ENCODE data around the gene CDH20. TPM values are rescaled to one million over a fixed set of nuclear protein-coding genes. Genes with fewer than 3 reads are reported as not detected.

The CDH20 gene
- total and polyA plus RNA-seq, 8 donors, result 0.17 to 0.48 (median 0.26) TPM; not detected in 1

DNA sequence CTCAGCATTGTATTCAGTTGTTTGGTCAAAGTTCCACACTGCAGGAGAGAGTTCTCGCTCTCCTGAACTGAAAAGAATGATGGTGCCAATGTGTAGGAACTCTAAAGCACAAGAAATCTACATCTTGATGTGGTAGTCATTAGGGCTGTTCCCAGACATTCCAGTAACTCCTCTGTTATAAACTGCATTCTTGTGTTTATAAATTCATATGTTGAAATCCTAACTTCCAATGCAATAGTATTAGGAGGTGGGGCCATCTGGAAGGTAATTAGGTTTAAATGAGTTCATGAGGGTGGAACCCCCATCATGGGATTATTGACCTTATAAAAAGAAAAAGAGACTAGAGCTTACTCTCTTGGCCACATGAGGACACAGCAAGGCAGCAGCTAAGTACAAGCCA is 239.6 kb downstream of the CDH20 start:
- H3K4me1 ChIP-seq, result no peaks in the 10 kb centered on the region

DNA sequence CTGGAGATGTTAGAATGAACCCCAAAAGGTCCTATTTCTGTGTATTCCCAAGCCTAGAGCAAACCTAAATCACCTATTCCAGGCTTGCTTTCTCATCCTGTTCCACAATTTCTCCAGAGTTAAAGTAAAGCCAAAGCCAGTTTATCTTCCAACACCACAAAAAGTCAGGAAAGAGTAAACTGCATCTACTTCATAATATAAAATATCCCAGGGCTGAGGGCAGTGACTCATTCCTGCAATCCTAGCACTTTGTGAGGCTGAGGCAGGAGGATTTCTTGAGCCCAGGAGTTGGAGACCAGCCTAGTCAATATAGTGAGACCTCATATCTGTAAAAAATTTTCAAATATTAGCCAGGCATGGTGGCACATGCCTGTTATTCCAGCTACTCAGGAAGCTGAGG is 241.4 kb downstream of the CDH20 start:
- Histone ChIP-seq H3K27ac (no peak overlapping the region), H3K27me3 (no peaks in the 10 kb centered on the region), H3K4me1 (no peaks in the 10 kb centered on the region), H3K36me3 (no peaks in the 10 kb centered on the region), H3K4me3 (no peak overlapping the region), H3K9me3 (peaks cover 0 to 3% of the 10 kb centered on the region in 2 donors)
- intact Hi-C loops (cut with DNase I), result no loop called here
- ATAC-seq (no peak), DNase-seq (no peak)
- TF ChIP-seq, protein P1, sequence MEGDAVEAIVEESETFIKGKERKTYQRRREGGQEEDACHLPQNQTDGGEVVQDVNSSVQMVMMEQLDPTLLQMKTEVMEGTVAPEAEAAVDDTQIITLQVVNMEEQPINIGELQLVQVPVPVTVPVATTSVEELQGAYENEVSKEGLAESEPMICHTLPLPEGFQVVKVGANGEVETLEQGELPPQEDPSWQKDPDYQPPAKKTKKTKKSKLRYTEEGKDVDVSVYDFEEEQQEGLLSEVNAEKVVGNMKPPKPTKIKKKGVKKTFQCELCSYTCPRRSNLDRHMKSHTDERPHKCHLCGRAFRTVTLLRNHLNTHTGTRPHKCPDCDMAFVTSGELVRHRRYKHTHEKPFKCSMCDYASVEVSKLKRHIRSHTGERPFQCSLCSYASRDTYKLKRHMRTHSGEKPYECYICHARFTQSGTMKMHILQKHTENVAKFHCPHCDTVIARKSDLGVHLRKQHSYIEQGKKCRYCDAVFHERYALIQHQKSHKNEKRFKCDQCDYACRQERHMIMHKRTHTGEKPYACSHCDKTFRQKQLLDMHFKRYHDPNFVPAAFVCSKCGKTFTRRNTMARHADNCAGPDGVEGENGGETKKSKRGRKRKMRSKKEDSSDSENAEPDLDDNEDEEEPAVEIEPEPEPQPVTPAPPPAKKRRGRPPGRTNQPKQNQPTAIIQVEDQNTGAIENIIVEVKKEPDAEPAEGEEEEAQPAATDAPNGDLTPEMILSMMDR (IDR thresholded peaks at IDR 0.05), result no peak

More for the DNA sequence above, 239.6 kb downstream of the CDH20 start:
- Histone ChIP-seq H3K36me3 (no peaks in the 10 kb centered on the region), H3K4me3 (no peak overlapping the region), H3K9me3 (peaks cover 0 to 6% of the 10 kb centered on the region in 2 donors), H3K27ac (no peak overlapping the region), H3K27me3 (no peaks in the 10 kb centered on the region)
- ATAC-seq, result no peak
- intact Hi-C loops (cut with DNase I), result no loop called here
- TF ChIP-seq, protein P1 (IDR thresholded peaks at IDR 0.05), result no peak
- DNase-seq, result no peak

DNA sequence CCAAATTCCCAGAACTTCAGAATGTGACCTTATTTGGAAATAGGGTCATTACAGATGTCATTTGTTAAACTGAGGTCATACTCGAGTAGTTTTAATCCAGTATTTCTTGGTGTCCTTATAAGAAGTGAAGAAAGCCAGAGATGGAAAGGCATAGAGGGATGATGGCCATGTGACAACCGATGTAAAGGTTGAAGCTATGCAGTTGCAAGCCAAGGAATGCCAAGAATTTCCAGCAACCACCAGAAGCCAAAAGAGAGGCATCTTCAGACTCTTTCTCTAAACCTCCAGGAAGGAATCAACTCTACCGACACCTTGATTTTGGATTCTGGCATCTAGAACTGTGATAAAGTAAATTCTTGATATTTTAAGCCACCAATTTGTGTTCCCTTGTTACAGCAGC is 242.2 kb downstream of the CDH20 start:
- no peaks in the 10 kb centered on the region for H3K4me1 ChIP-seq
- TF ChIP-seq, protein P1 (IDR thresholded peaks at IDR 0.05), result no peak
- H3K27ac ChIP-seq, result no peak overlapping the region
- no peak for ATAC-seq
- intact Hi-C loops (cut with DNase I), result no loop called here
- no peaks in the 10 kb centered on the region for H3K36me3 ChIP-seq
- peaks cover 0 to 3% of the 10 kb centered on the region in 2 donors for H3K9me3 ChIP-seq
- H3K27me3 ChIP-seq, result no peaks in the 10 kb centered on the region
- no peak for DNase-seq
- H3K4me3 ChIP-seq, result no peak overlapping the region

DNA sequence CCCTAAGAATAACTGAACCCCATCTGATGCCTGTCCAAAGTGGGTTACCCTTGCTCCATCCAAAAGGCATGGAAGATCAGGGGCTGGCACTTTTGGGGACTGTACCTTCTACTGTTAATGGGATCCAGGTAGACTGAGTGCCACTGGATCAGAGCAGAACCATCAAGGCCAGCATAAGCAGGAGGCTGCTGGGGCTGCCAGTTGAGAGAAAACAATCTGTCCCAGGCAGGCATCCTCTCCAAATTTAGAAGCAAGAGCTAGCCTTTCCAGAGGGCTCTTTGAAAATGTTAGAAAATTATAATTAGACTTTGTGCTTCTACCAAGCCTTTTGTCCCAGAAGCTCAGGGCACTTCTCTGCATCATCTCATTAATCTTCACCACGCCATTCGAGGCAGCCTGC is 245.6 kb downstream of the CDH20 start:
- Histone ChIP-seq H3K27me3 (peaks cover 0 to 8% of the 10 kb centered on the region in 2 donors), H3K27ac (no peak overlapping the region), H3K9me3 (no peaks in the 10 kb centered on the region), H3K36me3 (no peaks in the 10 kb centered on the region), H3K4me1 (peaks cover 8 to 10% of the 10 kb centered on the region in 2 donors), H3K4me3 (no peak overlapping the region)
- no peak for ATAC-seq
- DNase-seq, result no peak
- TF ChIP-seq, protein P1 (IDR thresholded peaks at IDR 0.05), result no peak
- intact Hi-C loops (cut with DNase I), result no loop called here

DNA sequence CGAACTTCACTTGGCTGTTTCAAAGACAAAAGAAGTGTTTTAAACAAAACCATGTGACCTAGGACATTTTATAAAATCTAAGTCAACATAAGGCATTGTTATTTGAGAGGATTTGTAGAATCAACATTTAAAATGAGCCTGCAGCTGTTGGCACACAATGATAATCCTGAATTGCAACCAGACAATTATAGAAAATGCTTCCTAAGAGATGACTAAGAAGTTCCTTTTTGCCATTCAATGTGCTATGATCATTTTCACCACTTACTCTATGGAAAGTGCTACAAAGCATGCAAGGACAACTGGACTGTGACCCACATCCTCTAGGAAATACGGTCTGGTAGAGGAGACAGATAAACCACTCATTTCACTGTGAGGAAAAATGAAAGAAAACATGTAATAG is 246.4 kb downstream of the CDH20 start:
- Histone ChIP-seq H3K4me3 (no peak overlapping the region), H3K27ac (no peak overlapping the region), H3K36me3 (no peaks in the 10 kb centered on the region), H3K27me3 (peaks cover 0 to 8% of the 10 kb centered on the region in 2 donors), H3K9me3 (no peaks in the 10 kb centered on the region), H3K4me1 (peaks cover 8 to 10% of the 10 kb centered on the region in 2 donors)
- TF ChIP-seq, protein P1 (IDR thresholded peaks at IDR 0.05), result no peak
- intact Hi-C loops (cut with DNase I), result no loop called here
- ATAC-seq (no peak), DNase-seq (no peak)

All from left lung (tissue), 10 donors.